MM.1S (cell line): Measurements from ENCODE around the gene CYP2S1.

Source experiments
- DNase-seq: peaks from one replicate; pipeline ENCODE4 v3.0.0-alpha.2; 2015
- H2AFZ ChIP-seq: fragments of 300-600 bp; sonication (generic); 2 replicates; pipeline ENCODE4 v1.6.0; 2016; ENCODE audit warnings: antibody characterized with exemption, low read length
- H3F3A ChIP-seq: fragments of 300-600 bp; sonication (generic); 2 replicates; pipeline ENCODE4 v1.6.1; 2016; ENCODE audit warnings: mild to moderate bottlenecking, antibody characterized with exemption, low read length, moderate library complexity, mixed read lengths; ENCODE audit not compliant: insufficient read depth
- H3K27ac ChIP-seq: fragments of 300-600 bp; sonication (generic); 2 replicates; pipeline ENCODE4 v1.5.1; 2016; ENCODE audit warnings: mild to moderate bottlenecking, low read length
- H3K27me3 ChIP-seq: fragments of 300-600 bp; sonication (generic); replicated peaks from 2 replicates; pipeline ENCODE4 v1.6.0; 2016; ENCODE audit warnings: low read length; ENCODE audit not compliant: insufficient read depth
- H3K36me3 ChIP-seq: fragments of 300-600 bp; sonication (generic); replicated peaks from 2 replicates; pipeline ENCODE4 v1.6.1; 2016; ENCODE audit warnings: mild to moderate bottlenecking, low read length, mixed read lengths; ENCODE audit not compliant: insufficient read depth
- H3K4me1 ChIP-seq: fragments of 300-600 bp; sonication (generic); 2 replicates; pipeline ENCODE4 v1.6.1; 2016; ENCODE audit warnings: low read length, mixed read lengths
- H3K4me2 ChIP-seq: fragments of 300-600 bp; sonication (generic); 2 replicates; pipeline ENCODE4 v1.6.0; 2016; ENCODE audit warnings: low read depth, low read length
- H3K4me3 ChIP-seq: fragments of 300-600 bp; sonication (generic); 2 replicates; pipeline ENCODE4 v1.5.1; 2016; ENCODE audit warnings: low read length, mixed read lengths
- H3K79me2 ChIP-seq: fragments of 300-600 bp; sonication (generic); 2 replicates; pipeline ENCODE4 v1.6.1; 2016; ENCODE audit warnings: mixed run types, low read length, mixed read lengths
- H3K9ac ChIP-seq: fragments of 300-600 bp; sonication (generic); 2 replicates; pipeline ENCODE4 v1.6.1; 2016; ENCODE audit warnings: low read length, mixed read lengths
- H3K9me2 ChIP-seq: fragments of 300-600 bp; sonication (generic); replicated peaks from 2 replicates; pipeline ENCODE4 v1.6.1; 2016; ENCODE audit warnings: mild to moderate bottlenecking, low read length, mixed read lengths; ENCODE audit not compliant: insufficient read depth
- H3K9me3 ChIP-seq: fragments of 300-600 bp; sonication (generic); replicated peaks from 2 replicates; pipeline ENCODE4 v1.6.1; 2016; ENCODE audit warnings: mild to moderate bottlenecking, low read length, mixed read lengths; ENCODE audit not compliant: insufficient read depth
- H4K20me1 ChIP-seq: fragments of 300-600 bp; sonication (generic); 2 replicates; pipeline ENCODE4 v1.6.1; 2016; ENCODE audit warnings: mild to moderate bottlenecking, low read length, moderate library complexity, mixed read lengths; ENCODE audit not compliant: insufficient read depth
- EZH2 ChIP-seq: fragments of 300-600 bp; sonication (generic); optimal IDR thresholded peaks from 2 replicates; pipeline ENCODE3; 2017; ENCODE audit warnings: low read depth, mild to moderate bottlenecking, antibody characterized with exemption, low read length, mixed read lengths
- EZH2phosphoT487 ChIP-seq: fragments of 300-600 bp; sonication (generic); IDR thresholded peaks from 2 replicates; pipeline ENCODE4 v1.6.1; 2018; ENCODE audit warnings: antibody characterized with exemption, low read length
- TF ChIP-seq, protein P1 (sequence below): fragments of 300-600 bp; sonication (generic); IDR thresholded peaks from 2 replicates; pipeline ENCODE4 v1.5.1; 2016; ENCODE audit warnings: antibody characterized with exemption, low read length, mixed read lengths

CYP2S1 gene

DNA sequence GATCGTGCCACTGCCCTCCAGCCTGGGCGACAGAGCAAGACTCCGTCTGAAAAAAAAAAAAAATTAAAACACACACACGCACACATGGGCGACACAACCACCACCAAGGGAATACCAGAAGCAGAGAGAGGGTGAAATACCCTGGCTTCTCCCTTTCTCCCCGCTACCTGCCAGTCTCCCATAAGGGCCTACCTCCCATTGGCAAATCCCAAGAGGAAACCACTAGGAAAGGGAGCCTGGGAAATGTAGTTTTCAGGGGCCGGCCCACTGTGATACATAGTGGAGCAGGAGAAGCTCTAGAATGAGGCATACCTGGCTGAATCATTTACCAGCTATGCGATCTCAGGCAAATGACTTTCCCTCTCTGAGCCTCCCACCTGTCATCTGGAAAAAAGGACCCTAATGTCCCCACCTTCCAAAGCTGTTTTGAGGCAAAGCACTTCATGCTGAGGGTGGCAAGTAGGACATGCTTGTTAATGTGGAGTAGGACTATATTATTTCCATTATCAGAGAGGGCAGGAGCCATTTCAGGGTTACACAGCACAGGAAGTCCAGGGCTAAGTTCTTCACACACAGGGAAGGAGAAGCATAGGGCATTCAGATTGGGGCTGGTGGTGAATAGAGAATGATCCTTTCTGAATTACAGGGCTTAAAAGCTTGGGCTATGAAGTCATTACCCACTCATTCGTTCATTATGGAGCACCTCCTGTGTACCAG, 56.8 kb downstream of the CYP2S1 start:
- no peaks in the 10 kb centered on the region for H3K36me3 ChIP-seq
- H3K27me3 ChIP-seq = peaks cover 66% of the 10 kb centered on the region
- TF ChIP-seq, protein P1, sequence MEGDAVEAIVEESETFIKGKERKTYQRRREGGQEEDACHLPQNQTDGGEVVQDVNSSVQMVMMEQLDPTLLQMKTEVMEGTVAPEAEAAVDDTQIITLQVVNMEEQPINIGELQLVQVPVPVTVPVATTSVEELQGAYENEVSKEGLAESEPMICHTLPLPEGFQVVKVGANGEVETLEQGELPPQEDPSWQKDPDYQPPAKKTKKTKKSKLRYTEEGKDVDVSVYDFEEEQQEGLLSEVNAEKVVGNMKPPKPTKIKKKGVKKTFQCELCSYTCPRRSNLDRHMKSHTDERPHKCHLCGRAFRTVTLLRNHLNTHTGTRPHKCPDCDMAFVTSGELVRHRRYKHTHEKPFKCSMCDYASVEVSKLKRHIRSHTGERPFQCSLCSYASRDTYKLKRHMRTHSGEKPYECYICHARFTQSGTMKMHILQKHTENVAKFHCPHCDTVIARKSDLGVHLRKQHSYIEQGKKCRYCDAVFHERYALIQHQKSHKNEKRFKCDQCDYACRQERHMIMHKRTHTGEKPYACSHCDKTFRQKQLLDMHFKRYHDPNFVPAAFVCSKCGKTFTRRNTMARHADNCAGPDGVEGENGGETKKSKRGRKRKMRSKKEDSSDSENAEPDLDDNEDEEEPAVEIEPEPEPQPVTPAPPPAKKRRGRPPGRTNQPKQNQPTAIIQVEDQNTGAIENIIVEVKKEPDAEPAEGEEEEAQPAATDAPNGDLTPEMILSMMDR = no peak
- TF ChIP-seq EZH2 = no peak
- no peak for TF ChIP-seq EZH2phosphoT487
- no peaks in the 10 kb centered on the region for H3K79me2 ChIP-seq
- H3K9me2 ChIP-seq = no peaks in the 10 kb centered on the region
- H3K9me3 ChIP-seq = no peaks in the 10 kb centered on the region
- no peak overlapping the region for H3K9ac ChIP-seq
- no peak overlapping the region for H3K4me3 ChIP-seq
- no peak overlapping the region for H2AFZ ChIP-seq
- no peaks in the 10 kb centered on the region for H4K20me1 ChIP-seq
- DNase-seq = no peak
- no peak overlapping the region for H3K4me2 ChIP-seq
- H3K27ac ChIP-seq = no peak overlapping the region
- H3K4me1 ChIP-seq = no peaks in the 10 kb centered on the region
- H3F3A ChIP-seq = no peaks in the 10 kb centered on the region

DNA sequence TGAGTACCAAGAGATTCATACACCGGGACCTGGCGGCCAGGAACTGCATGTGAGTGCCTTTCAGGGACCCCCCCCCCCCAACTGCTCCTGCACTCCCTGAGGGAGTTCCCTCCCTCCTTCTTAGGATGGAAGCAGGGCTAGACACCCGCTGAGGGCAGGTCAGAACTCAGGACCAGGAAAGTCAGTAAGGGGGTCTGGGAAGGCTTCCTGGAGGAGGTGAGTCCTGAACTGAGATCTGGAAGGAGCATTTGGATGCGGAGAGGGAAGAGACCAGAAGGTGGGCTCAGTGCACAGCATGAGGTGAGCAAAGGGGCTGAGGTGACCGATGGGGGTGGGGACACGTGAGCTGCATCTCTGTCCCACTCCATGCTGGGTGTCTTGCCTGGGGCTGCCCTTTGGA, 60.6 kb downstream of the CYP2S1 start:
- Histone ChIP-seq H3K36me3 (no peaks in the 10 kb centered on the region), H3K79me2 (no peaks in the 10 kb centered on the region), H3F3A (no peaks in the 10 kb centered on the region)

DNA sequence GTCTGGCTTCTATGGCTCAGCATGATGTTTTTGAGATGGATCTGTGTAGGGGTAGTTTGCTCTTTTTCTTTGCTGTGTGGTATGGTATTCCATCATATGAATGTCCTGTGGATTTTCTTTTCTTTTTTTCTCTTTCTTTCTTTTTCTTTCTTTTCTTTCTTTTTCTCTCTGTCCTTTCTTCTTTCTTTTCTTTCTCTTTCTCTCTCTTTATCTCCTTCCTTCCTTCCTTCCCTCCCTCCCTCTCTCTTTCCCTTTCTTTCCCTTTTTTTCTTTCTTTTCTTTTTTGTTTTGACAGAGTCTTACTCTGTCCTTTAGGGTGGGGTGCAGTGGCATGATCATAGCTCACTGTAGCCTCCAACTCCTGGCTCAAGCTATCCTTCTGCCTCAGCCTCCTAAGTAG, 62.2 kb downstream of the CYP2S1 start:
- Histone ChIP-seq H3F3A (no peaks in the 10 kb centered on the region), H3K9me3 (no peaks in the 10 kb centered on the region), H4K20me1 (no peaks in the 10 kb centered on the region), H3K4me2 (no peak overlapping the region), H3K9ac (no peak overlapping the region), H3K27ac (no peak overlapping the region), H3K4me1 (no peaks in the 10 kb centered on the region), H3K79me2 (no peaks in the 10 kb centered on the region), H2AFZ (no peak overlapping the region), H3K9me2 (no peaks in the 10 kb centered on the region), H3K36me3 (no peaks in the 10 kb centered on the region), H3K27me3 (peaks cover 78% of the 10 kb centered on the region), H3K4me3 (no peak overlapping the region)
- DNase-seq = no peak
- TF ChIP-seq EZH2 = no peak
- TF ChIP-seq, protein P1 = no peak
- TF ChIP-seq EZH2phosphoT487 = no peak

More for the DNA sequence above, 60.6 kb downstream of the CYP2S1 start:
- Histone ChIP-seq H3K9me2 (no peaks in the 10 kb centered on the region), H3K9ac (no peak overlapping the region), H3K9me3 (no peaks in the 10 kb centered on the region), H4K20me1 (no peaks in the 10 kb centered on the region), H2AFZ (no peak overlapping the region), H3K27ac (no peak overlapping the region), H3K4me3 (no peak overlapping the region), H3K27me3 (peaks cover 70% of the 10 kb centered on the region), H3K4me1 (no peaks in the 10 kb centered on the region), H3K4me2 (no peak overlapping the region)
- DNase-seq = no peak
- TF ChIP-seq EZH2 (no peak), EZH2phosphoT487 (no peak)
- TF ChIP-seq, protein P1 = no peak
